ENCODE measurements around the gene GNLY. TPM values are rescaled to one million over a fixed set of nuclear protein-coding genes. Genes with fewer than 3 reads are reported as not detected.

Gene GNLY
- total and polyA plus RNA-seq, 9 of the 15 experiments (the other 6 are each of a cell fraction or from before 2014, with no cell fraction given), result not detected

DNA sequence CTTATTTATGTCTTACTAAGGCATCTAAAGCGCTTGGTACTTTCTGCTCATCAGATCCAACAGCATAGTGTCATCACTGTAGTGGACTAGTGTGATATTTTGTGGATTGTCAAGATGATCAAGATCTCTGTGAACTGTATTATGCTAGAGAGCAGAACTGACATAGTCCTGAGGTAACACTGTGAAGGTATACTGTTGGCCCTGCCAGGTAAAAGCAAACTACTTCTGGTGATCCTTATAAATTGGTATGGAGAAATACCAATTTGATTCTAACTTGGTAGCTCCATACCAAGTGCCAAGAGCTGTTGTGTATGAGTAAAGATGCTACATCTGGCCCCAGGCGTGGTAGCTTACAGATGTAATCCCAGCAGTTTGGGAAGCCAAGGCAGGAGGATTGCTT lies 42.1 kb upstream of the GNLY start:
- H3K79me2 ChIP-seq (ENCODE audit: control insufficient read depth, insufficient read depth, low read length), result no peaks in the 10 kb centered on the region
- WGBS (ENCODE audit: insufficient coverage, low coverage, missing lambda C conversion rate), result 91% methylated on average over 2 of the region's 2 CpGs
- ATAC-seq (no peak), DNase-seq (ENCODE audit: extremely low read depth in 1 of 4, low spot score in 3 of 4) (no peak), FAIRE-seq (no peak)
- H3K4me2 ChIP-seq (ENCODE audit: insufficient read depth, low read length), result no peak overlapping the region
- H4K20me1 ChIP-seq (replicated peaks; ENCODE audit: control insufficient read depth, insufficient read depth, low read length), result 0 out of 2 replicates have a peak, but pooled peaks cover 3% of the 10 kb centered on the region
- H3K9me3 ChIP-seq (replicated peaks; ENCODE audit: control insufficient read depth, insufficient read depth, low read depth, low read length), result no peaks in the 10 kb centered on the region
- no peaks in the 10 kb centered on the region for H3K4me1 ChIP-seq (replicated peaks in 1 of 2; ENCODE audit: control insufficient read depth in 2 of 2, insufficient read depth in 2 of 2, low read length in 2 of 2)
- in situ Hi-C loops (cut with MboI) (no loop called here), intact Hi-C loops (cut with micrococcal nuclease) (no loop called here)
- no peak overlapping the region for H3K27ac ChIP-seq (ENCODE audit: extremely low read depth, low read depth, low read length)
- no peak overlapping the region for H3K4me3 ChIP-seq
- H3K9ac ChIP-seq (ENCODE audit: insufficient read depth in 1 of 2, low read depth in 2 of 2, low read length in 2 of 2), result no peak overlapping the region
- CTCF ChIA-PET (ENCODE audit: low intra/inter-chr PET ratio), result interaction anchor here (0.6 kb wide), 1 partner anchor 27 kb away, joined by 4 read pairs; no protein-coding TSS in a partner anchor
- peaks cover 3% of the 10 kb centered on the region for H3K9me1 ChIP-seq (ENCODE audit: control insufficient read depth, insufficient read depth, low read length)
- no peak for TF ChIP-seq HOMEZ (CRISPR knock-in tag; IDR thresholded peaks at IDR 0.05)
- no peaks in the 10 kb centered on the region for H3K27me3 ChIP-seq (ENCODE audit: control insufficient read depth in 2 of 2, insufficient read depth in 2 of 2, low read length in 2 of 2)
- H3K36me3 ChIP-seq (ENCODE audit: control insufficient read depth, insufficient read depth, low read length), result peaks cover 71% of the 10 kb centered on the region
- POLR2A ChIA-PET, result interaction anchor here (1.0 to 1.5 kb wide), 3 partner anchors 8 to 25 kb away, joined by 3 to 5 read pairs (median 3); no protein-coding TSS in a partner anchor
- no TSS peak for BruUV-seq (replicated peaks)
- H2AFZ ChIP-seq (ENCODE audit: low read depth, low read length), result no peak overlapping the region

- CTCF ChIA-PET (ENCODE audit: low intra/inter-chr PET ratio), result no interaction called here
- no peak for TF ChIP-seq NR2C1 (IDR thresholded peaks at IDR 0.05)
- TF ChIP-seq NR2C1 (tag; IDR thresholded peaks at IDR 0.05), result no peak
- TF ChIP-seq USF1 (CRISPR knock-in tag; IDR thresholded peaks at IDR 0.05), result no peak
- no peak for TF ChIP-seq HDAC2 (IDR thresholded peaks at IDR 0.05)
- TF ChIP-seq, protein P1, sequence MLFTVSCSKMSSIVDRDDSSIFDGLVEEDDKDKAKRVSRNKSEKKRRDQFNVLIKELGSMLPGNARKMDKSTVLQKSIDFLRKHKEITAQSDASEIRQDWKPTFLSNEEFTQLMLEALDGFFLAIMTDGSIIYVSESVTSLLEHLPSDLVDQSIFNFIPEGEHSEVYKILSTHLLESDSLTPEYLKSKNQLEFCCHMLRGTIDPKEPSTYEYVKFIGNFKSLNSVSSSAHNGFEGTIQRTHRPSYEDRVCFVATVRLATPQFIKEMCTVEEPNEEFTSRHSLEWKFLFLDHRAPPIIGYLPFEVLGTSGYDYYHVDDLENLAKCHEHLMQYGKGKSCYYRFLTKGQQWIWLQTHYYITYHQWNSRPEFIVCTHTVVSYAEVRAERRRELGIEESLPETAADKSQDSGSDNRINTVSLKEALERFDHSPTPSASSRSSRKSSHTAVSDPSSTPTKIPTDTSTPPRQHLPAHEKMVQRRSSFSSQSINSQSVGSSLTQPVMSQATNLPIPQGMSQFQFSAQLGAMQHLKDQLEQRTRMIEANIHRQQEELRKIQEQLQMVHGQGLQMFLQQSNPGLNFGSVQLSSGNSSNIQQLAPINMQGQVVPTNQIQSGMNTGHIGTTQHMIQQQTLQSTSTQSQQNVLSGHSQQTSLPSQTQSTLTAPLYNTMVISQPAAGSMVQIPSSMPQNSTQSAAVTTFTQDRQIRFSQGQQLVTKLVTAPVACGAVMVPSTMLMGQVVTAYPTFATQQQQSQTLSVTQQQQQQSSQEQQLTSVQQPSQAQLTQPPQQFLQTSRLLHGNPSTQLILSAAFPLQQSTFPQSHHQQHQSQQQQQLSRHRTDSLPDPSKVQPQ (CRISPR knock-in tag; IDR thresholded peaks at IDR 0.05; ENCODE audit: borderline replicate concordance), result no peak
- no peak for TF ChIP-seq CREBBP (IDR thresholded peaks at IDR 0.05; ENCODE audit: low read depth, low read length)
- TF ChIP-seq KLF10 (CRISPR knock-in tag; IDR thresholded peaks at IDR 0.05), result no peak
- no peak for TF ChIP-seq CGGBP1 (CRISPR knock-in tag; IDR thresholded peaks at IDR 0.05)
Observed at GRCh38 chr2:85653996-85654395, 40.2 kb upstream of the GNLY start.

More at GRCh38 chr2:85653996-85654395, 40.2 kb upstream of the GNLY start:
- Histone ChIP-seq H3K36me3 (ENCODE audit: control insufficient read depth, insufficient read depth, low read length) (peaks cover 52% of the 10 kb centered on the region), H4K20me1 (replicated peaks; ENCODE audit: control insufficient read depth, insufficient read depth, low read length) (no peaks in the 10 kb centered on the region), H3K4me1 (replicated peaks in 1 of 2; ENCODE audit: control insufficient read depth in 2 of 2, insufficient read depth in 2 of 2, low read length in 2 of 2) (no peaks in the 10 kb centered on the region), H3K4me3 (no peak overlapping the region), H3K79me2 (ENCODE audit: control insufficient read depth, insufficient read depth, low read length) (no peaks in the 10 kb centered on the region), H3K27ac (ENCODE audit: extremely low read depth, low read depth, low read length) (no peak overlapping the region), H3K27me3 (ENCODE audit: control insufficient read depth in 2 of 2, insufficient read depth in 2 of 2, low read length in 2 of 2) (no peaks in the 10 kb centered on the region), H3K9ac (ENCODE audit: insufficient read depth in 1 of 2, low read depth in 2 of 2, low read length in 2 of 2) (no peak overlapping the region), H3K9me3 (replicated peaks; ENCODE audit: control insufficient read depth, insufficient read depth, low read depth, low read length) (no peaks in the 10 kb centered on the region), H3K9me1 (ENCODE audit: control insufficient read depth, insufficient read depth, low read length) (peaks cover 3% of the 10 kb centered on the region), H2AFZ (ENCODE audit: low read depth, low read length) (no peak overlapping the region), H3K4me2 (ENCODE audit: insufficient read depth, low read length) (no peak overlapping the region)
- intact Hi-C loops (cut with micrococcal nuclease), result no loop called here
- 72% methylated on average over 3 of the region's 3 CpGs for WGBS (ENCODE audit: insufficient coverage, low coverage, missing lambda C conversion rate)
- POLR2A ChIA-PET, result no interaction called here
- TSS peak; percentile 15 for BruUV-seq (replicated peaks)
- in situ Hi-C loops (cut with MboI), result no loop called here
- ATAC-seq (no peak), DNase-seq (ENCODE audit: extremely low read depth in 1 of 4, low spot score in 3 of 4) (no peak), FAIRE-seq (no peak)
